ENCODE data around the gene TSHZ3. TPM values are rescaled to one million over a fixed set of nuclear protein-coding genes. Genes with fewer than 3 reads are reported as not detected.

Gene TSHZ3
- polyA plus RNA-seq, 1 experiment, result 5.1 TPM

- no peak for DNase-seq (ENCODE audit: low read depth)
- Histone ChIP-seq H3K27me3 (ENCODE audit: control insufficient read depth, insufficient read depth, low read length) (no peaks in the 10 kb centered on the region; the same call in 1 of the 2 replicates), H3K36me3 (ENCODE audit: control insufficient read depth, insufficient read depth, low read length) (no peaks in the 10 kb centered on the region; the same call in 1 of the 2 replicates), H3K4me3 (ENCODE audit: low read depth, low read length) (no peak overlapping the region)
- POLR2A ChIA-PET, result no interaction called here
- no peak for TF ChIP-seq CTCF (IDR thresholded peaks at IDR 0.05; ENCODE audit: insufficient read depth, low read depth, low read length)
- CTCF ChIA-PET, result interaction anchor here (0.5 to 0.7 kb wide), 3 partner anchors 71 to 145 kb away, joined by 3 read pairs; no protein-coding TSS in a partner anchor
Measured at GRCh38 chr19:31355665-31356289, 6.5 kb upstream of the TSHZ3 start.

GRCh38 chr19:31354799-31355664 lies 5.8 kb upstream of the TSHZ3 start:
- POLR2A ChIA-PET, result no interaction called here
- TF ChIP-seq CTCF (IDR thresholded peaks at IDR 0.05; ENCODE audit: insufficient read depth, low read depth, low read length), result no peak
- DNase-seq (ENCODE audit: low read depth), result no peak
- Histone ChIP-seq H3K36me3 (ENCODE audit: control insufficient read depth, insufficient read depth, low read length) (no peaks in the 10 kb centered on the region; the same call in 1 of the 2 replicates), H3K27me3 (ENCODE audit: control insufficient read depth, insufficient read depth, low read length) (no peaks in the 10 kb centered on the region; the same call in 1 of the 2 replicates), H3K4me3 (ENCODE audit: low read depth, low read length) (no peak overlapping the region)
- CTCF ChIA-PET, result interaction anchor here (0.6 to 0.7 kb wide), 2 partner anchors 146 to 245 kb away, joined by 3 read pairs; no protein-coding TSS in a partner anchor

- POLR2A ChIA-PET, result no interaction called here
- Histone ChIP-seq H3K27me3 (ENCODE audit: control insufficient read depth, insufficient read depth, low read length) (no peaks in the 10 kb centered on the region; the same call in 1 of the 2 replicates), H3K4me3 (ENCODE audit: low read depth, low read length) (no peak overlapping the region), H3K36me3 (ENCODE audit: control insufficient read depth, insufficient read depth, low read length) (no peaks in the 10 kb centered on the region; the same call in 1 of the 2 replicates)
- no peak for TF ChIP-seq CTCF (IDR thresholded peaks at IDR 0.05; ENCODE audit: insufficient read depth, low read depth, low read length)
- CTCF ChIA-PET, result interaction anchor here (0.7 kb wide), 1 partner anchor 245 kb away, joined by 3 read pairs; no protein-coding TSS in a partner anchor
- no peak for DNase-seq (ENCODE audit: low read depth)
Measured at GRCh38 chr19:31354316-31354715, 5.1 kb upstream of the TSHZ3 start.

GRCh38 chr19:31353833-31354232 lies 4.6 kb upstream of the TSHZ3 start:
- no peak for DNase-seq (ENCODE audit: low read depth)
- no peaks in the 10 kb centered on the region; the same call in 1 of the 2 replicates for H3K27me3 ChIP-seq (ENCODE audit: control insufficient read depth, insufficient read depth, low read length)
- no peak for TF ChIP-seq CTCF (IDR thresholded peaks at IDR 0.05; ENCODE audit: insufficient read depth, low read depth, low read length)
- ChIA-PET CTCF (no interaction called here), POLR2A (no interaction called here)
- H3K4me3 ChIP-seq (ENCODE audit: low read depth, low read length), result no peak overlapping the region
- H3K36me3 ChIP-seq (ENCODE audit: control insufficient read depth, insufficient read depth, low read length), result no peaks in the 10 kb centered on the region; the same call in 1 of the 2 replicates

All from BJ (cell line).